Stimulated activated CD8-positive, alpha-beta memory T cell treated with anti-CD3 and anti-CD28 coated beads, Interleukin-15, amount 100 ng/mL, for 4 hours (primary cell): ENCODE measurements around the gene JAG2.

Source experiments
- DNase-seq, 2 donors: peaks; one replicate each; pipeline ENCODE4 v3.0.0-alpha.2; 2020; ENCODE audit warnings: low read depth in 2 of 2

Gene JAG2

GRCh38 chr14:105165761-105166485 lies 2.7 kb downstream of the JAG2 start:
- DNase-seq: no peak

GRCh38 chr14:105165134-105165704 lies 3.4 kb downstream of the JAG2 start:
- DNase-seq: no peak

GRCh38 chr14:105163040-105163742 lies 5.4 kb downstream of the JAG2 start:
- no peak for DNase-seq

- DNase-seq: no peak
Observed at GRCh38 chr14:105162669-105162979, 6.0 kb downstream of the JAG2 start.

- no peak for DNase-seq
Observed at GRCh38 chr14:105161964-105162668, 6.5 kb downstream of the JAG2 start.

- DNase-seq: no peak
Observed at GRCh38 chr14:105161309-105161708, 7.3 kb downstream of the JAG2 start.

- no peak for DNase-seq
Observed at GRCh38 chr14:105160776-105161175, 7.8 kb downstream of the JAG2 start.

- DNase-seq: no peak
Observed at GRCh38 chr14:105159344-105159743, 9.2 kb downstream of the JAG2 start.

- DNase-seq: no peak
Observed at GRCh38 chr14:105158794-105159193, 9.8 kb downstream of the JAG2 start.

GRCh38 chr14:105157872-105158271 lies 10.7 kb downstream of the JAG2 start:
- DNase-seq: no peak

- DNase-seq: no peak
Observed at GRCh38 chr14:105156414-105157375, 11.9 kb downstream of the JAG2 start.

GRCh38 chr14:105155681-105156413 lies 12.7 kb downstream of the JAG2 start:
- DNase-seq: no peak

GRCh38 chr14:105155071-105155651 lies 13.4 kb downstream of the JAG2 start:
- no peak for DNase-seq

- no peak for DNase-seq
Observed at GRCh38 chr14:105154476-105154871, 14.1 kb downstream of the JAG2 start.

GRCh38 chr14:105153739-105154475 lies 14.7 kb downstream of the JAG2 start:
- DNase-seq: no peak

- no peak for DNase-seq
Observed at GRCh38 chr14:105153331-105153731, 15.2 kb downstream of the JAG2 start.

GRCh38 chr14:105152794-105153241 lies 15.8 kb downstream of the JAG2 start:
- no peak for DNase-seq

GRCh38 chr14:105151838-105152793 lies 16.5 kb downstream of the JAG2 start:
- DNase-seq: no peak
